GM06990 (cell line): ENCODE data around the gene CYFIP1.

Experiments used
- DNase-seq: peaks from one replicate; pipeline ENCODE4 v3.0.0-alpha.2; 2011; ENCODE audit not compliant: insufficient read length; ENCODE audit errors: extremely low read depth
- H3K27me3 ChIP-seq: replicated peaks from 2 replicates; pipeline ENCODE4 v1.6.0; 2011; ENCODE audit warnings: low read length; ENCODE audit not compliant: control insufficient read depth, insufficient read depth
- H3K36me3 ChIP-seq: 2 replicates; pipeline ENCODE4 v1.5.1; 2011; ENCODE audit warnings: low read length; ENCODE audit not compliant: control insufficient read depth, insufficient read depth
- H3K4me3 ChIP-seq: replicated peaks from 2 replicates; pipeline ENCODE4 v1.5.1; 2011; ENCODE audit warnings: low read depth, mild to moderate bottlenecking, control low read depth, low read length
- TF ChIP-seq, protein P1 (sequence below): IDR thresholded peaks from 2 replicates; pipeline ENCODE4 v1.5.1; 2011; ENCODE audit warnings: low read length, control low read depth, mild to moderate bottlenecking, inconsistent platforms; ENCODE audit not compliant: insufficient read depth, poor library complexity, severe bottlenecking

CYFIP1 gene

DNA sequence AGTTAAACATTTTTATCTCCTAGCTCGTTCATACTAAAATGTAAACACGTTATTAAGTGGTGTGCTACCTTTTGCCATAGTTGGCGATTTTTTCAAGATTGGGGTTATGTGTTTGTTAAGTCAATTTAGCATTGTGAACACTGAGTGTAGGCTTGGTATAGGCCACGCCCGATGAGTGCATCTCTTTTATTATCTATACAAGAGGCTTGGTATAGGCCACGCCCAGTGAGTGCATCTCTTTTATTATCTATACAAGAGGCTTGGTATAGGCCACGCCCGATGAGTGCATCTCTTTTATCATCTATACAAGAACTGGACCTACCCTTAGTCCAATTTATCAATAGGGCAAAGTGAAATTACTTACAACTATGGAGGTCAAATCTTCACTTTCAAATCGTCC lies 71.3 kb downstream of the CYFIP1 start:
- H3K36me3 ChIP-seq: peaks cover 14% of the 10 kb centered on the region
- no peak overlapping the region for H3K4me3 ChIP-seq
- TF ChIP-seq, protein P1, sequence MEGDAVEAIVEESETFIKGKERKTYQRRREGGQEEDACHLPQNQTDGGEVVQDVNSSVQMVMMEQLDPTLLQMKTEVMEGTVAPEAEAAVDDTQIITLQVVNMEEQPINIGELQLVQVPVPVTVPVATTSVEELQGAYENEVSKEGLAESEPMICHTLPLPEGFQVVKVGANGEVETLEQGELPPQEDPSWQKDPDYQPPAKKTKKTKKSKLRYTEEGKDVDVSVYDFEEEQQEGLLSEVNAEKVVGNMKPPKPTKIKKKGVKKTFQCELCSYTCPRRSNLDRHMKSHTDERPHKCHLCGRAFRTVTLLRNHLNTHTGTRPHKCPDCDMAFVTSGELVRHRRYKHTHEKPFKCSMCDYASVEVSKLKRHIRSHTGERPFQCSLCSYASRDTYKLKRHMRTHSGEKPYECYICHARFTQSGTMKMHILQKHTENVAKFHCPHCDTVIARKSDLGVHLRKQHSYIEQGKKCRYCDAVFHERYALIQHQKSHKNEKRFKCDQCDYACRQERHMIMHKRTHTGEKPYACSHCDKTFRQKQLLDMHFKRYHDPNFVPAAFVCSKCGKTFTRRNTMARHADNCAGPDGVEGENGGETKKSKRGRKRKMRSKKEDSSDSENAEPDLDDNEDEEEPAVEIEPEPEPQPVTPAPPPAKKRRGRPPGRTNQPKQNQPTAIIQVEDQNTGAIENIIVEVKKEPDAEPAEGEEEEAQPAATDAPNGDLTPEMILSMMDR: no peak
- no peak for DNase-seq
- H3K27me3 ChIP-seq: no peaks in the 10 kb centered on the region

DNA sequence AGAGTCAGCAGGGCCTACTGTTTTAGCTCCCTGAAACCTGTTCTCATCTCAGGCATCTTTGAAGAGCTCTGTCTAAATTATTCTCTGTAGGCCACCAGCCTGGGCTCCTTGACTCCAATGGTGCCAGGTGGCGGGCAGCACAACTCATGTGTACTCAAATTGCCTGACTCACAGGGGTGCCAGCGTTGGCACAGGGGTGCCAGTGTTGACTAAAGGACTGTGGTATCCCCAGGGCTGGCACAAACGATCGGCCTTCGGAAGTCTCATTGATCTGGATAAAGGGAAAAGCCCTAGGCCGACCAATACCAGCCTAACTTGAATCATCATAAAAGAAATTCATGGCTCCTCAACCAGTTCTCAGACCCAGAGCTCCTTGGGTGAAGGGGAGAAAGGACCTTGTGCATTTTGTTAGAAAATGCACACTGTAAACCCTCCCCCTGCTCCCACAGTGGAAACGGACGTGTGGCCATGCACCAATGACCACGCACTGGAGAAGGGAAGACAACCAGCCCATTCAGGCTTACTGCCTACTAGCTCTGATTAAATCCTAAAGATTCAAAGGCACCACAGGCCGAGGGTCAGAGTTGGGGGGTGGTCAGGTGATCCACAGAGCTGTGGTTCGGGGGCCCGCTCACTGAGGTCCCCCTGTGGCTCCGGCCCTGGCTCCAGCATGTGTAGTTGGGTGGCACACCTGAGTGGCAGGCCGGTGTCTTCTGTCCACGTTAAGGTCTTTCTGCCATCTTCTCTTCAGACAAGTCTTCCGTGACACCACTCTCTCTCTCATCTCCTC lies 72.8 kb downstream of the CYFIP1 start:
- no peaks in the 10 kb centered on the region for H3K27me3 ChIP-seq
- TF ChIP-seq, protein P1: no peak
- no peak for DNase-seq
- H3K36me3 ChIP-seq: peaks cover 21% of the 10 kb centered on the region
- no peak overlapping the region for H3K4me3 ChIP-seq

DNA sequence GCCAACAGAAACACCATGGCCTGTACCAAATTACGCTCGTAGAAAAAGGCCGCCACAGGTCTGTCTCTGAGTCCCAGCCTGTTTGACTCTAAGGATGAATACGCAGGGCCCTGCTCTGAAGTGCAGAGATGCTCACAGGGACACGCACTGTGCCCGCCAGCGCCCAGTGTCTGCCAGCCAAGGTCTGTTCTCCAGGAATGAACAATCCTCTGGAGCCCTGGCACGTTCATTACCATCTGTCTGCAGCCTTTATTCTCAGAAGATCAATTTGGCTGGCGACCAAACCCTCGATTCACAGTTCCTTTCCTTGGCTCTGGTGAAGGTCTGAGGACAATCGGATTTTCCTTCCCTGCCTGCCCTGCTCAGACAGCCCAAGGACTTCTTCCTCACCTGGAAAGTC lies 75.4 kb downstream of the CYFIP1 start:
- H3K27me3 ChIP-seq: no peaks in the 10 kb centered on the region
- no peak for DNase-seq
- TF ChIP-seq, protein P1: no peak
- H3K36me3 ChIP-seq: peaks cover 29% of the 10 kb centered on the region
- no peak overlapping the region for H3K4me3 ChIP-seq

DNA sequence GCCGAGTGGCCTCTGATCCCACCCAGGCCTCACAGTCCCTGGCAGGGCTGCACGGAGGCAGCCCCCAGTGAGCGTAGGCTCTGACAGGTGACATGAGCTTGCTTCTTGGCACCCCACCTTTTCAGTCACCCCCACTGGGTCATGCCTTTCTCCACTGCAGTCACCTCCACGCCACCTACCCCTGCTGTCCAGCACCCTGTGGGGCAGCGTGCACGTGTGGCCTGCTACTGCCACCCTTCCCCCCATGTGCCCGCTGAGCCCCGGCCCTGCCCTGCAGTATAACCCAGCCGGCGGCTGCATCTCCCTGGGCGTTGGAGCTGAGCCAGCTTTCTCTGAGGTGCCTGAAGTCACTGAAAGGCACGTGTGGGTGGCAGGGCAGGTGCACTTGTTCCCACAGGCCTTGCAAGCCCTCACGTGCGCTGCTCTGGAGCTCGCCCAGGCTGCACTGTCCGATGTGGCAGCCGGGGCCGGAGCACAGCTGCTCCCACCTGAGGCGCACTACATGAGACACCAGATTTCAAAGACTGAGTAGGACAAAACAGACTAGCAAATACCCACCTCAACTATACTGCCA lies 76.1 kb downstream of the CYFIP1 start:
- Histone ChIP-seq H3K36me3 (peaks cover 28% of the 10 kb centered on the region), H3K27me3 (no peaks in the 10 kb centered on the region), H3K4me3 (no peak overlapping the region)
- no peak for DNase-seq
- TF ChIP-seq, protein P1: no peak

DNA sequence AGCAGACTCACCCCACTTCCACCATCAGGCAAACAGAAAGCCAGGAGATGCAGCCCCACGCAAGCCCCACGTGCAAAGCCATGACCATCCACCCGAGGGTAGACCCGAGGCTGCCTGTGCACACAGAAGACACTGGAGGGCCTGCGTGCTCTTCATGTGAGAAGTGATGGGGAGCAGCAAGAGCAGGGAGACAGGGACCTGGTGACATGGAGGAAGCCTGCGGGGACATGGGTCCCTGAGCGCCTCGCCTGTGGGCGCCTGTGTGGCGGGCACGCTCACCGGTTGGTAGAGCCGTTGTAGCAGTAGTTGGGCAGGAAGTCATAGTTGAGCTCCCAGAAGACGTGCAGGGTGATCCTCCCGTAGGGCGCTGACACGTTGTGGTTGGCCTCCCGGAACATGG lies 76.7 kb downstream of the CYFIP1 start:
- TF ChIP-seq, protein P1: no peak
- no peak for DNase-seq
- Histone ChIP-seq H3K27me3 (no peaks in the 10 kb centered on the region), H3K4me3 (no peak overlapping the region), H3K36me3 (peaks cover 28% of the 10 kb centered on the region)

DNA sequence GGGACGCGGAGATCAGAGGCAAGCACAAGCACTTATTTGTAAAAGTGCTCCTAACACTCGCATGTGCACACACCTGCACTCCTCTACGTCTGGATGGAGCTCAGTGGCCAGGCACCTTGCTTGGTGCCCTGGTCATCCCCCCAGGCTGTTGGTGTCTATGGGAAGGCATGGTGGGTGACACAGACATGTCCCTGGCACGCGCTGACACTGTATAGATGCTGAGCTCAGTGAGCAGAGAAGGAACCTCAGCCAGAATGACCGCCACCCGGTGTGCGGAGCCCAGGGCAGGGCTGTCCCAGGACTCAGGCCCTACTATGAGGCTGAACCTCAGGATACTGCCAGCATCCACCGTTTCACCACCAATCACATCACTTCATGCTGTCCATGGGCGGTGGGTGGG lies 77.2 kb downstream of the CYFIP1 start:
- no peak overlapping the region for H3K4me3 ChIP-seq
- peaks cover 26% of the 10 kb centered on the region for H3K36me3 ChIP-seq
- TF ChIP-seq, protein P1: no peak
- DNase-seq: no peak
- no peaks in the 10 kb centered on the region for H3K27me3 ChIP-seq
